ENCODE results near the gene CEP104. TPM values are rescaled to one million over a fixed set of nuclear protein-coding genes. Genes with fewer than 3 reads are reported as not detected.

Gene CEP104
- total RNA-seq, 1 experiment from 2014 or later = 17.5 TPM

GRCh38 chr1:3786468-3787348 lies 70.3 kb downstream of the CEP104 start:
- in situ Hi-C loops (cut with HindIII; ENCODE audit: low sequenced_read_pairs) = no loop called here
- DNase-seq (ENCODE audit: low spot score) = no peak

DNA sequence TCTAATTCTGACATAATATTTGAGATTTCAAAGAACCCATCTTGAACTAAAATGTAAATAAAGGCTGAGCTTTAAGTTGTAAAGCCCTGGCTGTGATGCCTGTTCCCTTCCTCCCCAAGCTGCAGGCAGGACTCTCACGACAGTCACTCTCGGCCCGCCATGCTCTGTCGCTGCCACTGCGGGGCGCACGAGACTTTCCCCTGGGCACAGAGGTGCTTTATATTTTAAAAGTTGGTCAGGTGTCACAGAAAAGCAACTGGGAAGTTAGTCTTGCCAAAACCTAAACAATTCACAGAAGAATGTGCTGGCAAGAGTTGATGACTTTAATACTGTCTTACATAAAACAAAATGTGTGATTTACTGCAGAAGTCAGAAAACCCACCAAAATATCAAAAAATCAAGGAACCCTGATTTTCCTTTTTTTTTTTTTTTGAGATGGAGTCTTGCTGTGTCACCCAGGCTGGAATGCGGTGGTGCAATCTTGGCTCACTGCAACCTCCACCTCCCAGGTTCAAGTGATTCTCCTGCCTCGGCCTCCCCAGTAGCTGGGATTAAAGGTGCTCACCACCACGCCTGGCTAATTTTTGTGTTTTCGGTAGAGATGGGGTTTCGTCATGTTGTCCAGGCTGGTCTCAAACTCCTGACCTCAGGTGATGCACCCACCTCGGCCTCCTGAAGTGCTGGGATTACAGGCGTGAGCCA lies 71.4 kb downstream of the CEP104 start:
- in situ Hi-C loops (cut with HindIII; ENCODE audit: low sequenced_read_pairs) = no loop called here
- no peak for DNase-seq (ENCODE audit: low spot score)

DNA sequence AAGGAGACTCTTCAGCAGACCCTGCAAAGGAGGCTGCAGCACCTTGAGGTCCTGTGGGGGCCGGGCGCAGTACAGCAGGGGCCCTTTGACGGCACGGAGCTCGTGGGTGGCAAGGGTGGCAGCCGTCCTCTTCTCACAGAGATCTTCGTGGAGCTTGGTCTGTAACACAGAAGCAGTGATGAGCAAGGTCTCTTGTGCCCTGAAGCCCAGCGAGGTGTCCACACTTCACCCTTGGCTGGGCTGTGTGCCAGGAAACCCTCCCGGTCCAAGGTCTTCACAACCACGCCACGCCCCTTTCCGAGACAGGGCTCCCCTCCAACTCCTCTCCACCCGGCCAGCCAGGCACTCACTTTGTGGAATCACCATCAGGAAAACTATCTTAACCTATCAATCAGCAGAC lies 72.0 kb downstream of the CEP104 start:
- in situ Hi-C loops (cut with HindIII; ENCODE audit: low sequenced_read_pairs) = no loop called here
- DNase-seq (ENCODE audit: low spot score) = no peak

GRCh38 chr1:3783651-3784474 lies 73.1 kb downstream of the CEP104 start:
- no peak for DNase-seq (ENCODE audit: low spot score)
- in situ Hi-C loops (cut with HindIII; ENCODE audit: low sequenced_read_pairs) = no loop called here

DNA sequence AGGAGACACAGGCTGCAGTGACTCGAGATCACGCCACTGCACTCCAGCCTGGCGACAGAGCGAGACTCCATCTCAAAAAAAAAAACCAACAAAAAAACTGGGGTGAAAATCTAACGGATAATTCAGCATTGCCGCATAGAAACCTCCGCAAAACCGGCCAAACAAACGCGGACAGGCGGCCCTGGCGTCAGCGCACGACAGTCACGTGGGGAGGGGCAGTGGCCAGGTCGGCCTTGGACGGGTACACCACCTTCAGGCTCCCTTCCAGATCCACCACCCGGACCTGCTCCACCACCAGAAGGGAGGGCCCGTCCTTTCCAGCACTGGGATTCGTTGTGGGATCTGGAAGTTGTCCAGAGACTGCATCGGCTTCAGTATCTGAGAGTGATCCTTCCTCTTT lies 76.1 kb downstream of the CEP104 start:
- in situ Hi-C loops (cut with HindIII; ENCODE audit: low sequenced_read_pairs) = no loop called here

DNA sequence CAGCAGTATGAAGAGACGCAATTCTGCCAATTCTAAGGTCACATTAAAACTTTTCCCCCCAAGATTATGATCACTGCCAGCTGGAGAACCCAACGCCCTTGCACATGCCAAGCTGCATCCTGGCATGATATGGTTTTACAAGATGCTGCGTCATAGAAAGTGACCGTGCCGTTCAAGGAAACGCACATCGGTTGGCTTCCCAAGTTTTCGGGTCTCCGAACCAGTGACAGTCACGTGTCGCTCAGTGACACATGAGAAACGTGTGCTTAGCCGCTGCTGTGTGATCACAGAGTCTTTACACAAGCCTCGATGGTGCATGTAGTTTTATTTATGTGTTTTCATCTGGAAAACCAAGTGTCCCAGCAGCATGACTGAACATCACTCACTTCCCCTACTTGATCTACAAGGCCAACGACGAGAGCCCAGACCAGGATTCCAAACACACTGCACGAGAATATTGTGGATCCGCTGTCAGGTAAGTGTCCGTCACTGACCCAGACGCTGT lies 77.0 kb downstream of the CEP104 start:
- no peak for DNase-seq (ENCODE audit: low spot score)
- in situ Hi-C loops (cut with HindIII; ENCODE audit: low sequenced_read_pairs) = no loop called here

More for the DNA sequence above, 76.1 kb downstream of the CEP104 start:
- DNase-seq (ENCODE audit: low spot score) = no peak

DNA sequence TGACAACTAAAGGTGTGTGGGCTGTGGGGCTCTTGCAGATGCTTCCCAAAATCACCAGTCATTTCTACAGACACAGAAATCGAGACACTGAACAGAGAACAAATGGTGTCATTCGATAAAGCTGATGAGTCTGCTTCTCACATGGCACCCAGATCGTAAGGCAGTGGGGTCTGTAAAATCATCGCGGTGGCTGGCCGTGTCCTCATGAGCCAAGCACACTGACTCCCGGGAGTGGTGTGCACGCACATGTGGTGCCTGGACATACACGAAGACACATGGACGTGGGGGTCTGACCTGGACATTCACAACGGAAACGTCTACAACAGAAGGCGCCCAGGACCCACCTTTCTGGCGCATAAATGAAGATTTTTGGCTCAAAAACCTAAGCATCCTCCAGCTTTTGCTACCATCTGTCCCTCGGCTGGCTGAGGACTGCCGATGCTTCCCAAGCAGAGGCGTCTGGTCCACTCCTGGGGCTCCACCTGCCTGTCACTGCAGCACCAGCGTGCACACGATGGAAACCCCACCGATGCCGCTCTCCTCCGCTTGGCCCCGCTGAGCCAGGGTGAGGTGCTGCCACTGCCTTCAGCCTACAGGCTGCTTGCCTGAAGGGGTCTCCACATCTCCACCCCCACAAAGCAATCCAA lies 77.6 kb downstream of the CEP104 start:
- DNase-seq (ENCODE audit: low spot score) = peak; percentile 42
- in situ Hi-C loops (cut with HindIII; ENCODE audit: low sequenced_read_pairs) = no loop called here

GRCh38 chr1:3778590-3779264 lies 78.3 kb downstream of the CEP104 start:
- in situ Hi-C loops (cut with HindIII; ENCODE audit: low sequenced_read_pairs) = no loop called here
- DNase-seq (ENCODE audit: low spot score) = peak; percentile 77

- no peak for DNase-seq (ENCODE audit: low spot score)
- in situ Hi-C loops (cut with HindIII; ENCODE audit: low sequenced_read_pairs) = no loop called here
These were observed 79.1 kb downstream of the CEP104 start for GRCh38 chr1:3777647-3778589.

- peak; percentile 87 for DNase-seq (ENCODE audit: low spot score)
- in situ Hi-C loops (cut with HindIII; ENCODE audit: low sequenced_read_pairs) = no loop called here
These were observed 79.9 kb downstream of the CEP104 start for GRCh38 chr1:3777078-3777547.

DNA sequence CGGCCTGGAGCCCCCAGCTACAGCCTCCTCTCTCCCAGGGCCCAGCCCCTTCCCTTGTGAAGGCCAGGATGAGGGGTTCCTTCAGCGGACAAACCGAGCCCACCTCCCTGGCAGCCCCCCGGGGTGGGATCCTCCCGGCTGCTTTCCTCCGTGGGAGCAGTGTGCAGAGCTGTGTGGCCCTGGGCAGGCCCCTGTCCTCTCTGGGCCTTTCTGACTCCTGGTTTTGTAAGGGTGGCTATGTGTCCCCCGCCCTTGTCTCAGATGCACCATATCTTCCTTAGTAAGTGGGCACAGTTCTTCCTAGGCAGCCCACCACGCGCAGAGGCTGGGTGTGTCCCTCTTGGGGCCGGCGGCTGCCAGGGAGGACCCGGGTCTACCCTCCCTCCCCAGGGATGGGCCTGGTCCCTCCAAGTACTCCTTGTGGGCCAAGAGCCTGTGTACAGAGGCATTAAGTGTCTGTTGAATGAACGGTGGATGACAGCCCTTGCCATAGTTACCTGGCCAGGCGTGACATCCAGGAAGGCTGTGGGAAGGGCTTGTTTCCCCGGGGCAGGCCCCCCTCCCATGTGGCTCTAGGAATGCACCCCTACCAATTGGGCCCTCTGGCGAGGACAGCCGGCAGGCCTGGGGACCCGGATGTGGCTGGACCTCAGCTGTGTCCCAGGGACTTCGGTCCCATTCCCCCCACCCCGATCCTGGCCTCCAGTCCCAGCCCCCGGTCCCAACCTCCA lies 80.6 kb downstream of the CEP104 start:
- DNase-seq (ENCODE audit: low spot score) = no peak
- in situ Hi-C loops (cut with HindIII; ENCODE audit: low sequenced_read_pairs) = no loop called here

GRCh38 chr1:3775490-3776230 lies 81.4 kb downstream of the CEP104 start:
- DNase-seq (ENCODE audit: low spot score) = no peak
- in situ Hi-C loops (cut with HindIII; ENCODE audit: low sequenced_read_pairs) = no loop called here

DNA sequence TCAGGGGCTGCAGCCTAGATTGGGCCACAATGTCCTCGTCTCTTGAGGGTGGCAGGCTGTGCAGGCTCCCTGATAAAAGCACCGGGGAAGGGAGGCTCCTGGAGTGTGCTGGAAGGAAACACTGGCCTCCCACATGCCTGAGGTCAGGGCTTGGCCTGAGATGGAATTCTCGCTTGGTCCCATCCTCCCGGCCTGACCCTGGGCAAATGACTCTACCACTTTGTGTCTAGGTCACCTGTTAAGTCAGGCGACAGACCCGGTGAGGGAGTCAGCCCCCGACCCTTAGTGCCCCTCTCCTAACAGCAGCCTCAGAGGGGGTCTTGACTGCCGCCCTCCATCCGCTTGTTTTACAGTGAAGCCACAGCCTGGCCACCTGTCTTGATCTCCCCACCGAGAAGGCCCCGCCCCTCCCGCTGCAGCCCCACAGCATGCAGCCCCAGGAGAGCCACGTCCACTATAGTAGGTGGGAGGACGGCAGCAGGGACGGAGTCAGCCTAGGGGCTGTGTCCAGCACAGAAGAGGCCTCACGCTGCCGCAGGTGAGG lies 82.0 kb downstream of the CEP104 start:
- in situ Hi-C loops (cut with HindIII; ENCODE audit: low sequenced_read_pairs) = no loop called here
- no peak for DNase-seq (ENCODE audit: low spot score)

GRCh38 chr1:3774276-3774945 lies 82.6 kb downstream of the CEP104 start:
- DNase-seq (ENCODE audit: low spot score) = no peak

GRCh38 chr1:3773572-3774275 lies 83.3 kb downstream of the CEP104 start:
- DNase-seq (ENCODE audit: low spot score) = no peak
- in situ Hi-C loops (cut with HindIII; ENCODE audit: low sequenced_read_pairs) = no loop called here

More at GRCh38 chr1:3774276-3774945, 82.6 kb downstream of the CEP104 start:
- in situ Hi-C loops (cut with HindIII; ENCODE audit: low sequenced_read_pairs) = no loop called here

All from G401 (cell line).